D721Med (cell line): Measurements from ENCODE around the gene TPD52L2.
"Not testable (repeated sequence)": the region's sequence is repeated elsewhere in the genome, so short reads cannot be mapped to it uniquely, and the experiment has no call there.

ENCODE experiments used
- DNase-seq: peaks from one replicate; pipeline ENCODE4 v3.0.0; 2011; ENCODE audit warnings: low spot score; ENCODE audit not compliant: insufficient read length
- FAIRE-seq: peaks from 2 replicates; lab custom pipeline; 2011; peaks lifted over from hg19 to GRCh38; lab: Jason Lieb, UNC
- TF ChIP-seq, protein P1 (sequence below): IDR thresholded peaks from 2 replicates; pipeline ENCODE4 v1.5.1; 2012; ENCODE audit warnings: mild to moderate bottlenecking, control low read depth; ENCODE audit not compliant: insufficient read depth; ENCODE audit errors: missing control alignments

Gene TPD52L2

DNA sequence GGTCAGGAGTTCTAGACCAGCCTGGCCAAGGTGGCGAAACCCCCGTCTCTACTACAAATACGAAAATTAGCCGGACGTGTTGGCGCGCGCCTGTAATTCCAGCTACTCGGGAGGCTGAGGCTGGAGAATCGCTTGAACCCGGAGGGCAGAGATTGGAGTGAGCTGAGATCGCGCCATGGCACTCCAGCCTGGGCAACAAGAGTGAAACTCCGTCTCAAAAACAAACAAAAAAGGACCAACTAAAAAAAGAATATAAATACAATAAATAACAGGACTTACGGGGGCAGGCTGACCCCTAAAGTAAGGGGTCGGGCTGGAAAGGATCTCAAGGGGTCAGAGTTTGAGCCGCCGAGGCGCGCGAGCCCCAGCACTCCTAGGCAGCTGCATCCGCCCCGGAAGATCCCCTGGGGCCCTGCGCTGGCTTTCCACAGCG is 509 bp upstream of the TPD52L2 start:
- FAIRE-seq (no peak), DNase-seq (no peak)
- TF ChIP-seq, protein P1, sequence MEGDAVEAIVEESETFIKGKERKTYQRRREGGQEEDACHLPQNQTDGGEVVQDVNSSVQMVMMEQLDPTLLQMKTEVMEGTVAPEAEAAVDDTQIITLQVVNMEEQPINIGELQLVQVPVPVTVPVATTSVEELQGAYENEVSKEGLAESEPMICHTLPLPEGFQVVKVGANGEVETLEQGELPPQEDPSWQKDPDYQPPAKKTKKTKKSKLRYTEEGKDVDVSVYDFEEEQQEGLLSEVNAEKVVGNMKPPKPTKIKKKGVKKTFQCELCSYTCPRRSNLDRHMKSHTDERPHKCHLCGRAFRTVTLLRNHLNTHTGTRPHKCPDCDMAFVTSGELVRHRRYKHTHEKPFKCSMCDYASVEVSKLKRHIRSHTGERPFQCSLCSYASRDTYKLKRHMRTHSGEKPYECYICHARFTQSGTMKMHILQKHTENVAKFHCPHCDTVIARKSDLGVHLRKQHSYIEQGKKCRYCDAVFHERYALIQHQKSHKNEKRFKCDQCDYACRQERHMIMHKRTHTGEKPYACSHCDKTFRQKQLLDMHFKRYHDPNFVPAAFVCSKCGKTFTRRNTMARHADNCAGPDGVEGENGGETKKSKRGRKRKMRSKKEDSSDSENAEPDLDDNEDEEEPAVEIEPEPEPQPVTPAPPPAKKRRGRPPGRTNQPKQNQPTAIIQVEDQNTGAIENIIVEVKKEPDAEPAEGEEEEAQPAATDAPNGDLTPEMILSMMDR = no peak

DNA sequence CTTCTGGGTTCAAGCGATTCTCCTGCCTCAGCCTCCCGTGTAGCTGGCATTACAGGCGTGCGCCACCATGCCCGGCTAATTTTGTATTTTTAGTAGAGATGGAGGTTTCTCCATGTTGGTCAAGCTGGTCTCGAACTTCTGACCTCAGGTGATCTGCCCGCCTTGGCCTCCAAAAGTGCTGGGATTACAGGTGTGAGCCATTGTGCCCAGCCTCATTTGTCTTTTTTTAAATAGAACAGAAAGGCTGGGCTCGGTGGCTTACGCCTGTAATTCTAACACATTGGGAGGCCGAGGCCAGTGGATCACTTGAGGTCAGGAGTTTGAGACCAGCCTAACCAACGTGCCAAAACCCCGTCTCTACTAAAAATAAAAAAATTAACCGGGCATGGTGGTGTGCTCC is 2.0 kb downstream of the TPD52L2 start:
- not testable (repeated sequence) for FAIRE-seq, DNase-seq

DNA sequence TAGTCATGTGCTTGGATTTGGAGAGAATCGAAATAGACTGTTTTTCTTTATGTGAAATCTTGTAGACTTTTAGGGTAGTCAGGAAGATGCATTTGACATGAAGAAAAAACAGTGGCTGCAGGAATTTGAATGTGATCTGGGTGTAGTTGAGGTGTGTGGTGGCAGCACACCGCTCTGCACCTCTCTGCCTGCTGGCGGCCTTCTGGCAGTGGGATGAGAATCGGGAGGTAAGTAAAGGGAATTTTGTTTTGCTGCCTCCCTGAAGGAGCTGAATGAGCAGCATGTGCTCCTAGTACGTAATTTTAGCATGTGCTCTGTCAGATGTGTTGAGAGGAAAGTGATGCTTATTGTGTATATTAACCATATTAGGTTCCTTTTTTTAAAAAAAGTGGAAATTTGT is 3.2 kb downstream of the TPD52L2 start:
- TF ChIP-seq, protein P1 = no peak
- FAIRE-seq = no peak

DNA sequence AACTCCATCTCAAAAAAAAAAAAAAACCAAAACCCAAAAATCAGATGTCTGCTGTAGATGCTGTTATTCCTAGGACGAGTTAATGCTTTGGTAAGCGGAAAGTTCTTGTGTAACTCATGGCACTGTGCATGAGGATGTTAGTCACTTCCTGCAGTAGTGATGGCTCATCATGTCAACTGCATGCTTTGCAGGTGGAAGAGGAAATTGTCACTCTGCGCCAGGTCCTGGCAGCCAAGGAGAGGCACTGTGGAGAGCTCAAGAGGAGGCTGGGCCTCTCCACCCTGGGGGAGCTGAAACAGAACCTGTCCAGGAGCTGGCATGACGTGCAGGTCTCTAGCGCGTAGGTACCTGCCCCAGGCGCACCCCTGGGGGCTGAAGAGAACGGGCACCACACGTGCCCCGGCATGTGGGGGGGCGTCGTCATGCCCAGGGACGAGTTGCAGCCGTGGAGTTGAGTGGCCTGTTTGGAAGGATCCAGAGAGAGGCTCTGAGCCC is 8.5 kb downstream of the TPD52L2 start:
- FAIRE-seq (no peak), DNase-seq (no peak)
- TF ChIP-seq, protein P1 = no peak

More for the DNA sequence above, 3.2 kb downstream of the TPD52L2 start:
- no peak for DNase-seq

DNA sequence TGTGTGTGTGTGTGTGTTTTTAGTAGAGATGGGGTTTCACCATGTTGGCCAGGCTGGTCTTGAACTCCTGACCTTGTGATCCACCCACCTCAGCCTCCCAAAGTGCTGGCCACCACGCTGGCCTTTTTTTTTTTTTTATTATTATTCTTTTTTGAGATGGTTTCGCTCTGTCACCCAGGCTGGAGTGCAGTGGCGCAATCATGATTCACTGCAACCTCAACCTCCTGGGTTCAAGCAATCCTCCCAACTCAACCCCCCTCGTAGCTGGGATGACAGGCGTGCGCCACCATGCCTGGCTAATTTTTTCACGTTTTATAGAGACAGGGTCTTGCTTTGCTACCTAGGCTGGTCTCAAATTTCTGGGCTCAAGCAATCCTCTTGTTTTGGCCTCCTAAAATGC is 9.2 kb downstream of the TPD52L2 start:
- not testable (repeated sequence) for DNase-seq, FAIRE-seq

DNA sequence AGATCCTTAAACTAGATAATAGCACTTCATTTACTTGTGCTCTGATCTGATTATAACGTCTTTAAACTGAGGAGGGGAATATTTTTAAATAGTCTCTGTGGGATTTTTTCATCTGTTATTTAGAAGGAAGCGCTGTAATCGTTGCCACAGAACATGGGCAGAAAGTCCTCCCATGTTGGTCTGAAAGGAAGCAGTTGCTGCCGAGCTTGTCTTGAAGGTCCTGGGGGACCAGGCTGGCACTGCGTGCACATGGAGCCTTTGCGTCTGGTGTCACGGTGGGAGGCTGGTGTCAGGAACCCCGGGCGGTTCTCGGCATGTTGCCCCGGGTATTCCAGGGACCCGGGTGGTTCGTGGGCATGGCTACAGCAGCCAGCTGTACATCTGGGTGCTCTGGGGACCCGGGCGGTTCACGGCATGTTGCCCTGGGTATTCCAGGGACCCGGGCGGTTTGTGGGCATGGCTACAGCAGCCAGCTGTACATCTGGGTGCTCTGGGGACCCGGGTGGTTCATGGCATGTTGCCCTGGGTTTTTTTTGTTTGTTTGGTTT is 11.5 kb downstream of the TPD52L2 start:
- DNase-seq (no peak), FAIRE-seq (no peak)
- TF ChIP-seq, protein P1 = no peak

DNA sequence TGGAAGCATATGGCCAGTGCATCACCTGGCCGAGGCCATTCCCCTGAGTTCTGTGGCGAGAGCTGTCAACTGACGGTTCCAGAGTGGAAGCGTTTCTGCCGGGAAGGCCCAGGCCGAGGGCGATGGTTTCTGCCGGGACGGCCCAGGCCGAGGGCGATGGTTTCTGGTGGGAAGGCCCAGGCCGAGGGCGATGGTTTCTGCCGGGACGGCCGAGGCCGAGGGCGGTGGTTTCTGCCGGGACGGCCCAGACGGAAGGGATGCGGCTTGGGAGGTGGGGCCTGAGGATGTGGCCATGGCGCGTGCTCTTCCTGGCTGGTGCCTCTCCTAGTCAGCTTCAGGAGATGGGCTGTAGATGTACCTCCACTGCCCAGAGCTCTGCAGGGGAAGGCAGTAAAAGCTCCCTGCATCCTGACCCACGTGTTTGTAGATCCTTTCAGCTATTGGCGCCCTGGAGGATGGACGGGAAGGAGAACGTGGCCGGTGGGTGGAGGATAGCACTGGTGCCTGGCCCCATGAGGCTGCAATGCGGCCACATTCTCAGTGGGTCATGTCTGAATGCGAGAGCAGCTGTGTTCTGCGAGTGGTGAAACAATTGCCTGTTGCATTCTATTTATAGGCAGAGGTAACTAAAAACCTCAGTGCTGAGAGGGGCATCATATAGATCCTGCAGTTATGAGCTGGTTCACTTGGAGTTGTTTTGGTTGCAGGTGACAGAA is 12.8 kb downstream of the TPD52L2 start:
- TF ChIP-seq, protein P1 = no peak
- no peak for DNase-seq
- FAIRE-seq = no peak

DNA sequence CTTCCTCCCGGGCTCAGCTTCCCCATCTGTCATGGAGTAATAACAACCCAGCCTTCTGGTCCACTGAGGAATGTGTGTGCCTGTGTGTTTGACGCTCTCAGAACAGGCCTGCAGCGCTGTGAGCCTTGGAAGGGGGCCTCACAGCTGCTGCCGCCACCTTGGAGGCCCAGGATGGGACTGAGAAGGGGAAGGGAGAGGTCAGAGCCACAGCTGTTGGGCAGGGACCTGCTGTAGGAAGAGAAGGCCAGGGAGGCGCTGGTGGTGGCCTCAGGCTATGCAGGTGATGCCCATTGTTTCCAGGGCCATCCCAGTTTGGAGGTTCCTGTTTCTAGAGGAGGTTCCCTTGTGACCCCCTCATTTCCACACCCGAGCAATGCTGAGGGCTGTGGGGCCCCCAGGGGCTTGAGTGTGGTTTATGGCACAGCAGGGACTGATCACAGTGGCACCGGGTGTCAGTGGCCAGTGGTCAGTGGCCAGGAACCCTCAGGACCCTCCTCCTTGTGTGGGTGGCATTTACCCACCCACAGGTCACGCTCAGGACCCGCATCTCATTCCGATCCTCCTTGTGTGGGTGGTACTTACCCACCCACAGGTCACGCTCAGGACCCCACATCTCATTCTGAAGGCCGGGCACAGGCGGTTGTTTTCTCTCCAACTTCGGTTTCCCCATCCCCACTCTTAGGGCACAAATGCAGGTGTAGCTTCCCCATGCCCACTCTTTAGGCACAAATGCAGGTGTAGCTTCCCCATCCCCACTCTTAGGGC is 14.0 kb downstream of the TPD52L2 start:
- TF ChIP-seq, protein P1 = no peak
- FAIRE-seq = no peak
- DNase-seq = no peak

DNA sequence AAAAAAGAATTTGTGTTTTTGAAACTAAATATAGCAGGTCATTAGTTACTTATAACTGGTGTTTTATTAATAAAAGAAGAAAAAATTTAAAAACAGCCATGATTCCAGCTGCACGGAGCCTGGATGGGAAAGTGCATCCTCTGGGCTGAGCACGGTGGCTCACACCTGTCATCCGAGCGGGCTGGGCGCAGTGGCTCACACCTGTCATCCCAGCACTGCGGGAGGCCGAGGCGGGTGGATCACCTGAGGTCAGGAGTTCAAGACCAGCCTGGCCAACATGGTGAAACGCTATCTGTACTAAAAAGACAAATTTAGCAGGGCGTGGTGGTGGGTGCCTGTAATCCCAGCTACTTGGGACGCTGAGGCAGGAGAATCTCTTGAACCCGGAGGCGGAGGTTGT is 15.8 kb downstream of the TPD52L2 start:
- not testable (repeated sequence) for DNase-seq, FAIRE-seq
